ENCODE measurements around the gene FSCN2.

Gene FSCN2, protein sequence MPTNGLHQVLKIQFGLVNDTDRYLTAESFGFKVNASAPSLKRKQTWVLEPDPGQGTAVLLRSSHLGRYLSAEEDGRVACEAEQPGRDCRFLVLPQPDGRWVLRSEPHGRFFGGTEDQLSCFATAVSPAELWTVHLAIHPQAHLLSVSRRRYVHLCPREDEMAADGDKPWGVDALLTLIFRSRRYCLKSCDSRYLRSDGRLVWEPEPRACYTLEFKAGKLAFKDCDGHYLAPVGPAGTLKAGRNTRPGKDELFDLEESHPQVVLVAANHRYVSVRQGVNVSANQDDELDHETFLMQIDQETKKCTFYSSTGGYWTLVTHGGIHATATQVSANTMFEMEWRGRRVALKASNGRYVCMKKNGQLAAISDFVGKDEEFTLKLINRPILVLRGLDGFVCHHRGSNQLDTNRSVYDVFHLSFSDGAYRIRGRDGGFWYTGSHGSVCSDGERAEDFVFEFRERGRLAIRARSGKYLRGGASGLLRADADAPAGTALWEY

DNA sequence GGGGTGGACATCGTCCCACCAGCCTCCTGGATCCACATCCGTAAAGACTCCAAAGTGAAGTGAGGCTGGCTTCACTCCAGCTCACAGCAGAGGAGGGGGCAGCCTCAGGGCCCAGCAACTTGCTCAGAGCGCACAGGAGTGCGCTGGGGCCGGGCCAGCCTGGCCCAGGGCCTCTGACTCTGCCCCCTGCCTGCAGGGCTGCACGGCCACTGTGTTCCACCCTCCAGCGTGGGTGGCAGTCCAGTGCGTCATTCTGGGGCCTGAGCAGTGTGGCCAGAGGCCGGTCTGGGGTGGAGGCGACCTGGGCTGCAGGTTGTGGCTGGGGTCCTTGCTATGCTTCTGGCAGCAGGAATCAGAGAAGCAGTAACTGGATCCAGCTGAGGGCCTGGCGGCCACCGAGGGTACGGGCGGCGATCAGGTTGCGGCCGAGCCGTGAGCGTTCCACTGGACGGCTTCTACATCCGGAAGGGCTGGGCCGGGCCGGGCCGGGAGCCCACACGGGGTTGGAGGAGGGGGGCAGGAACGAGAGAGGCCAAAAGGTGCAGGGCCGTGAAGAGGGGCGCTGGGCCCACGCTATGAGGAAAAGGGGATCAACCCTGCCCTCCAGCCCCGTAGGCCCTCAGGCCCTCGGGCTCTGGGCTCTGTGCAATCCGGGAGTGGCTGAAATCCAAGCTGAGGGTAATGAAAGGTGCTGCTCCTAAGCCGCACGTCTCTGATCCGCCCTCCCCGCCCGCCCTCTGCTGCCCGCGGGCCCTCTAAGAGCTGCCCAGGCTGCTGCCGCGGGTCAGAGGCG is at the start of gene FSCN2:
Gene FSCN2 (plus strand): TSS at position 787 of the 793 bp plus-strand sequence. CDS start 155 bp downstream, outside the sequence.
- Histone ChIP-seq H3K27me3 (ENCODE audit: insufficient read depth, low read length) (peaks cover 16% of the 10 kb centered on the region), H3K9me3 (ENCODE audit: insufficient read depth, low read depth, low read length) (no peaks in the 10 kb centered on the region), H3K9ac (ENCODE audit: low read depth, low read length) (no peak within 1 kb of the TSS), H3K4me1 (ENCODE audit: insufficient read depth, low read length) (no peaks in the 10 kb centered on the region), H3K27ac (ENCODE audit: low read length) (no peak within 1 kb of the TSS), H3K36me3 (ENCODE audit: insufficient read depth, low read depth, low read length) (no peaks in the 10 kb centered on the region), H3K4me3 (ENCODE audit: low read length) (no peak within 1 kb of the TSS)

DNA sequence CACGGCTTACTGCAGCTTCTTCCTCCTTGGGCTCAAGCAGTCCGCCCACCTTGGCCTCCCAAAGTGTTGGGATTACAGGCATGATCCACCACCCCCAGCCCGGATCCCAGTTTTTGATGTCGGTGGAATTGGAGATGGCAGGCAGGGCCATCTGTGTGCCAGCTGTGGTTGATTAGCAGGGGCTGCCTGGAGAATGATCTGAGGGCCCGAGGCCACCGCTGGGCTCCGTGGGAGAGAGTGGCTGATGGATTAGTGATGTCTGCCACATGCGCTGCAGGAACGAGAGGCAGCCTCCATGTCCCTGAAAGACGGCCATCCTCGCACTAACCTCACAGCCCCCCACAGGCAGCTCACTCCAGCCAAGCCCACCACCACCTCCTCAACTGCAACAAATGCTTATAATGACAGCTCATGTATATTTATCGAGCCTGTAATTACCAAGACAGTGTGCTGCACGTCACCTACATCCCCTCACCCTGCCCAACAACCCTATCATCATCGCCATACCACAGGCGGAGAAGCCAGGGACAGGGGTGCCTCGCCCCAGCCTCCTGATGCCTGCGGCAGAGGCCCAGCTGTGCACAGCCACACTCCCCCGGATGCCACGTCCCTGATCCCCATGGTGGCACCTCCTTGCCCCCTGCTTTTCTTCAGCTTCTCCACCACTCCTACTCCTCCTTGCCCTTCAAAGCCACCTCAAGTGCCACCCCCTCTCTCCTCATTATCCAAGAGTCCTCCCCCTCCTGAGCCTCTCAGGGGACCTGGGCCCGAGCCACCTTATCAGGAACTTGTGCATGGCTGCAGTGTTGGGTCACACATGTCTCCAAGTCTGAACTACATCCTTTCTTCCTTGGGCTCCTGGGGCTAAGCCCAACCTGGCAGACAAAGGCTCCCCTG is 48.8 kb upstream of the FSCN2 start:
- no peaks in the 10 kb centered on the region for H3K9me3 ChIP-seq (ENCODE audit: insufficient read depth, low read depth, low read length)
- no peaks in the 10 kb centered on the region for H3K4me1 ChIP-seq (ENCODE audit: insufficient read depth, low read length)
- H3K27me3 ChIP-seq (ENCODE audit: insufficient read depth, low read length) = peaks cover 48% of the 10 kb centered on the region
- H3K9ac ChIP-seq (ENCODE audit: low read depth, low read length) = no peak overlapping the region
- H3K27ac ChIP-seq (ENCODE audit: low read length) = no peak overlapping the region
- no peak overlapping the region for H3K4me3 ChIP-seq (ENCODE audit: low read length)
- H3K36me3 ChIP-seq (ENCODE audit: insufficient read depth, low read depth, low read length) = no peaks in the 10 kb centered on the region

DNA sequence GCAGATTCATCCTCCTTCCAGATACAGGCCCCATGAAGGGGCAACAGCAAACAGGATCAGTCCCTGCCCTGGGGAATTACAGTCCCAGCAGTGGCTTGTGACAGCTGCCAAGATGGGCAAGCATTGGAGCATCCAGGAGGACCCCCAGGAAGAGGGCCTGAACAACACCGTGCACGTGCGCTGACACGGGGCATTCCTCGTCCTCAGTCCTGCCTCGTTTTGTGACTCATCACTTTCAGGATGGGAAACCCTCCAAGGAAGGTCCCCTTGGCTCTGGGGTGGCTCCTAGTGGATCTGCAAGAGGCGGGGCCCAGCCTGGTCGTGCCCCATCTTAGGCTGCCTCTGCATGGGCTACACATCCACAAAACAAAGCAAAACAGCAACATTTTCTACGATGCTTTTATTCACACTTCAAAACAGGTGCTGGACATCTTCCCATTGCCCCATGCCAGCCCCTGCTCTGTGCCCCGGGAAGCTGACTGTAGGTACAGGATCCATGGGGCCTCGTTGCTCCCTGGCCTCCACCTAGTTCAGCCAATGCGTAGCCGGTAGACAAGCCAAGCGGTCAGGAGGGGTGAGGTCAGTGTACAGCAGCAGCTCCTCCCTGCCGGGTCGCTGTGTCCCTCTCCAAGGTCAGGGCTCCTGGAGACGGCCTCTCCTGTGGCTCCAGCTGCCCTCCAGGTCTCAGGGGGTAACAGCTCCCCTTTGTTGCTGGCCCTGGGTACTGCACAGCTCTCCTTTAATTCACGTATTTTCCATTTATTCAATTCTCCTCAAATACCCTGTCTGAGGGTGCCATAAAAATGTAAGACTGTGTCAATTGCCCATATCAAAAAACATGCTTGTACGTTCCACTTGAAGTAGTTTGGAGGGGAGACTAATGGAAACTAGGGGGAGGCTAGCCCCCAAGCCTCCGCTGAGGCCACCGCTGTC is 47.8 kb upstream of the FSCN2 start:
- H3K4me3 ChIP-seq (ENCODE audit: low read length) = no peak overlapping the region
- no peaks in the 10 kb centered on the region for H3K4me1 ChIP-seq (ENCODE audit: insufficient read depth, low read length)
- no peak overlapping the region for H3K27ac ChIP-seq (ENCODE audit: low read length)
- H3K36me3 ChIP-seq (ENCODE audit: insufficient read depth, low read depth, low read length) = no peaks in the 10 kb centered on the region
- no peak overlapping the region for H3K9ac ChIP-seq (ENCODE audit: low read depth, low read length)
- peaks cover 54% of the 10 kb centered on the region for H3K27me3 ChIP-seq (ENCODE audit: insufficient read depth, low read length)
- H3K9me3 ChIP-seq (ENCODE audit: insufficient read depth, low read depth, low read length) = no peaks in the 10 kb centered on the region

DNA sequence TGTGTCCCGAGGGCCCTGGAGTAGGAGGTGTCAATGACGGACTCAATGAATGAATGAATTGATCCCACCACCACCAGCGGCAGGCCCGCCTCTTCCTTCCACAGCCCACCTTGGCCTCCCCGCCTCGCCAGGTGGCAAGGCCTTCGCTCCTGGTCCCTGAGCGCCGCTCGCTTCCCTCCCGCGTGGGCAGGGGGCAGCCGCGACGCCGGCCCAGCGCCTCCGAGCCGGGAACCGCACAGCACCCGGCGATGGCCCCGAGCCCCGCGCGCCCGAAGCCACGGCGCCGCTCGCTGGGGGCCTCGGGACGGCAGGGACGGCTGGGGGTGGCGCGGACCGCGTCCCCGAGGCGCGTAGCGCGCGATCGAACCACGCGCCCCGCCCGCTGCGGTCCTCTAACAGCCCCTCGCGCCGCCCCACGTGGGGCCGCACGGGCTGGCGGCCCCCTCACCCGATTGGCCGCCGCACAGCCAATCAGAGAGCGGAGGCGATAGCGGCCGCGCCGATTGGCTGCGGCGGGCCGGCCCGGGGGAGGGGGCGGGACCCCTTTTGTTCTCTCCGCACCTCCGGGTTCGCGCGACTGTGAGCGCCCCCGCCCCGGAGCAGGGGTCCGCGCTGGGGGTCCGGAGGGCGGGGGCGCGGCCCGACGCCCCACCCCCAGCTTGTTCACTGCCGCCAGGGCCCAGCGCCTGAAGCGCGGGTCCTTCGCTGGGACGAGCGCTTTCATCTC is 46.9 kb upstream of the FSCN2 start:
- no peak overlapping the region for H3K27ac ChIP-seq (ENCODE audit: low read length)
- peak overlapping the region; percentile 58 for H3K4me3 ChIP-seq (ENCODE audit: low read length)
- peaks cover 58% of the 10 kb centered on the region for H3K27me3 ChIP-seq (ENCODE audit: insufficient read depth, low read length)
- H3K36me3 ChIP-seq (ENCODE audit: insufficient read depth, low read depth, low read length) = no peaks in the 10 kb centered on the region
- H3K9ac ChIP-seq (ENCODE audit: low read depth, low read length) = peak overlapping the region; percentile 32; the same call in 1 of the 2 replicates
- H3K4me1 ChIP-seq (ENCODE audit: insufficient read depth, low read length) = no peaks in the 10 kb centered on the region
- H3K9me3 ChIP-seq (ENCODE audit: insufficient read depth, low read depth, low read length) = no peaks in the 10 kb centered on the region

DNA sequence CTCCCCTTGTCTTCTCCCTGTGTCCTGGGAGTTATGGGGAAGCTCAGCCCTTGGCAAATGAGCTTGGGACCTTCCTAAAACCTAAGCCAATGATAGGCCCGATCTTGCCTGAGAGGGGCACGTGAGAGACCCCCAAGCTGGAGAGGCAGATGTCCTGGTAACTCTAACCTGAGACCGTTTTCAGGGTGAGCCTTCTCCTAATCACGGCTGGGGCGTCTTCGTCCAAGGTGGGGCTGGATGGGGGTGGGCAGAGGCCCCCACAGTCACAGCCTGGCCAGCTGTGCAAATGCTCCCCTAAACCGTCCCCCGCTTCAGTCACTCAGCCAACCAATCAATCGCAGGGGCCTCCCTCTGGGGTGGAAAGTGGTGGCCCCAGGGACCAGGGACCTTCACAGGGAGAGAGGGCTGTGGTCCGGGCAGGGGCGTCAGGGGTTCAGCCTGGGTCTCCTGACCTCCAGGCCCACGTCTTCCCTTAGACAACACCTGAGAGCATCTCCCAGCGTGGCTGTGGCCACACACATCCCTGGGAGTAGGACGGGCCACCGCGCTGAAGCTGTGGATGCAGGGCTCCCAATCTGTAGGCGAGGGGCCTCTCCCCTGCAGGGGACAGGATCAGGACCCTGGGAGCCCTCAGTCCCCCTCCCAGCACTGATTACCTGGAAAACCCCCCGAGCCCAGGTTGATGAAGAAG is 46.2 kb upstream of the FSCN2 start:
- Histone ChIP-seq H3K36me3 (ENCODE audit: insufficient read depth, low read depth, low read length) (no peaks in the 10 kb centered on the region), H3K27me3 (ENCODE audit: insufficient read depth, low read length) (peaks cover 65% of the 10 kb centered on the region), H3K4me1 (ENCODE audit: insufficient read depth, low read length) (no peaks in the 10 kb centered on the region), H3K27ac (ENCODE audit: low read length) (no peak overlapping the region), H3K9me3 (ENCODE audit: insufficient read depth, low read depth, low read length) (no peaks in the 10 kb centered on the region), H3K4me3 (ENCODE audit: low read length) (peak overlapping the region; percentile 58), H3K9ac (ENCODE audit: low read depth, low read length) (peak overlapping the region; percentile 32; the same call in 1 of the 2 replicates)

DNA sequence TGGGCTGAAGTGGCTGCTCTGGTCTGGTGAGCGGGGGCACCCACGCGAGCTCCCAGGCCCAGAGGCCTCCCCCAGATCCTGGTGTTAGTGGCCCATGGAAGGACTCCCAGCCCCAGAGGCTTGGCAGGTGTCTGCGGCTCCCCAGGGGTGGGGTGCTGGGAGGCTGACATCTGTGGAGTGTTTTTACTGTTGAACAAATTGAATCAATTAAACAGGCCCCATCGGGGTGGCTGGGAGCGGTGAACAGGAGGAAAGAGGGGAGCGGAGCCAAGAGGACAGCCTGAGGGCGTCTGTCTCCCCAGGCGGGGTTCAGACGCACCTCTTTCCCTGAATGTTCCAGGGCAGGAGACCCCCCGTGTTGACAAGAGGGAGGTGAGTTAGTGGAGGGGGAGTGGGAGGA is 45.5 kb upstream of the FSCN2 start:
- Histone ChIP-seq H3K9me3 (ENCODE audit: insufficient read depth, low read depth, low read length) (no peaks in the 10 kb centered on the region), H3K4me3 (ENCODE audit: low read length) (no peak overlapping the region), H3K9ac (ENCODE audit: low read depth, low read length) (no peak overlapping the region), H3K4me1 (ENCODE audit: insufficient read depth, low read length) (no peaks in the 10 kb centered on the region), H3K27ac (ENCODE audit: low read length) (no peak overlapping the region), H3K36me3 (ENCODE audit: insufficient read depth, low read depth, low read length) (no peaks in the 10 kb centered on the region), H3K27me3 (ENCODE audit: insufficient read depth, low read length) (peaks cover 72% of the 10 kb centered on the region)

DNA sequence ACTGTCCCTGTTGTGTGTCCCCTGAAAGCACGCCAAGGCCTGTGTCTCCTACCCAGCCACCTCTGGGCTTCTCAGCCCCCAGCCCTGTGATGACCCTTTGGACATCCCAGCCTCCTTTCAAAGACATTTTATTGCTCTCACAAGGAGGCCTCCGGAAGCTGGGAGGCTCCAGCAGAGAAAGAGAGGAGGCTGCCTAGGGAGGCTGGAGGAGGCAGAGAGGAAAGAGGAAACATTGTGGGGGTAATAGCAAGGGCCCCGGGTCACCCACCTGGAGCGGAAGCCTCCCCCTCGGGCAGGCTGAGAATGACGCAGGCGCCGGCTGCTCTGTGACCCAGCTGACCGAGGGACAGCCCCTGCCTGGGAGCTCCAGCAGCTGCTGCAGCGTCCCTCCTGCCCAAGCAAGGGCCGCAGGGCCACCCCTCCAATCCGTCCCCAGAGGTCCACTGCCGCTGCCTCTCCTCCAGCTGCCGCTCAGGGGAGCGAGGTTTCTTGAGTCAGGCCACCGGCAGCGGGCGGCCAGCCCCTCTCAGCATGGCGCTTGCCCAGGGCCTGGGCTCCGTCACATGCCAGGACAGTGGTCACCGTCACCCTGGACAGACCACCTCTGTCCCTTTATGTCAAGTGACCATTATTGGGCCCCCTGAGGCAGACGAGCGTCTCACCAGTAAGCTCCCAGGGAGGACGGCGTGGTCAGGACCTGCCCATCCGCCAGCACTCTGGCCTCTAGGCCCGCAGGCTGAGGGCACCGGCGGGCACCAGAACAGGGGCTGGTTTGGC is 44.9 kb upstream of the FSCN2 start:
- no peaks in the 10 kb centered on the region for H3K9me3 ChIP-seq (ENCODE audit: insufficient read depth, low read depth, low read length)
- H3K36me3 ChIP-seq (ENCODE audit: insufficient read depth, low read depth, low read length) = no peaks in the 10 kb centered on the region
- no peak overlapping the region for H3K27ac ChIP-seq (ENCODE audit: low read length)
- peaks cover 75% of the 10 kb centered on the region for H3K27me3 ChIP-seq (ENCODE audit: insufficient read depth, low read length)
- H3K4me1 ChIP-seq (ENCODE audit: insufficient read depth, low read length) = no peaks in the 10 kb centered on the region
- H3K4me3 ChIP-seq (ENCODE audit: low read length) = peak overlapping the region; percentile 66; the same call in 1 of the 2 replicates
- no peak overlapping the region; the same call in 1 of the 2 replicates for H3K9ac ChIP-seq (ENCODE audit: low read depth, low read length)

DNA sequence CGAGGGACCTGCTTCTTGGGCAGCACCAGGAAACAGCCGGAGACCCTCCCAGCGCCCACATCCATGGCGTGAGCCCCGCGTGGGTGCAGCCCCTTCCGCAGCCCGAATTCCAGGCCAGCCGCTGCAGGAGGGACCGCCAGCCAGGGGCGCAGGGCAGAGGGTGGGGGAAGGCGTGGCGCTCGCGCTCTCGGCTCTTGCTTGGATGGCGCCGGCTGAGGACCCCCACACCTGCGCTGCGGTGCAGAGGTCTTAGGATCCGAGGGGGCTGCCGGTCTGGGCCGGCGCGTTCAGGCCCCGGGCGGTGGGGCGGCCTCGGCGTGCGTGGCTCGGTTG is 44.3 kb upstream of the FSCN2 start:
- Histone ChIP-seq H3K27ac (ENCODE audit: low read length) (no peak overlapping the region), H3K9me3 (ENCODE audit: insufficient read depth, low read depth, low read length) (no peaks in the 10 kb centered on the region), H3K4me3 (ENCODE audit: low read length) (peak overlapping the region; percentile 66; the same call in 1 of the 2 replicates), H3K9ac (ENCODE audit: low read depth, low read length) (no peak overlapping the region; the same call in 1 of the 2 replicates), H3K4me1 (ENCODE audit: insufficient read depth, low read length) (no peaks in the 10 kb centered on the region), H3K36me3 (ENCODE audit: insufficient read depth, low read depth, low read length) (no peaks in the 10 kb centered on the region), H3K27me3 (ENCODE audit: insufficient read depth, low read length) (peaks cover 80% of the 10 kb centered on the region)

DNA sequence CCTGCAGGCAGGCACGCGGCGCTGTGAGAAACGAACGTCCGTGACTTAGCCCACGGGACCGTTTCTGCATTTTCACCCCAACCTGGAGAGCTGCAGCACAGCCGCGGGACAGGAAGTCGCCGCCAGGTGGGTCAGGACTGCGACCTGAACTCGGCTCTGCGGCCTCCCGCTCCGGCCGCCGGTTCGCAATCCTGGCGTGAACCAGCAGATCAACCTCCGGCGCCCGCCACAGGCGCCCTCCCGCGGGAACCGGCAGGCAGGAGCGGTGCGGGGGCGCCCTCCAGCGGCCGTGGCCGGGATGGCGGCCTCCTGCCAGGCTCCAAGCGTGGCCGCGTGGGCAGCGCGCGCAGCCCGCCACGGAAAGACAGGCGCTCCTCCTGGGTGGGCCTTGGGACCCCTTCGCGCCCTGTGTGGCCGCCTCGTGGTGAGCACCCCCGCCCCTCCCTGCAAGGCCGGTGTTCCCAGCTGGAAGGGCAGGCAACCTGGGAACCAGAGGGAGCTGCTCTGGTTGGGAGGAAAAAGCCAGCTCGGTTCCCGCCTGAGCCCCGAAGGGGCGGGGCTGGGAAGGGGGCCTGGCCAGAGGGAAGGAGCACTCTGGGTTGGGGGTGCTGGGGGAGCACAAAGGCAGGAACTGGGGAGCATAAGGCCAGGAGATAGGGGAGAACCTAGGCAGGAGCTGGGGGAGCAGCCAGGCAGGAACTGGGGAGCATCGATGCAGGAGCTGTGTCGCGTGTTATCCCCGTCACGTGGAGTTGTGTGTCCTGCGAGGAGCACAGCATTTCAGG is 43.8 kb upstream of the FSCN2 start:
- H3K9me3 ChIP-seq (ENCODE audit: insufficient read depth, low read depth, low read length) = no peaks in the 10 kb centered on the region
- no peaks in the 10 kb centered on the region for H3K36me3 ChIP-seq (ENCODE audit: insufficient read depth, low read depth, low read length)
- no peak overlapping the region for H3K27ac ChIP-seq (ENCODE audit: low read length)
- H3K4me1 ChIP-seq (ENCODE audit: insufficient read depth, low read length) = peaks cover 3% of the 10 kb centered on the region; the same call in 1 of the 2 replicates
- peak overlapping the region; percentile 66; the same call in 1 of the 2 replicates for H3K4me3 ChIP-seq (ENCODE audit: low read length)
- H3K9ac ChIP-seq (ENCODE audit: low read depth, low read length) = no peak overlapping the region; the same call in 1 of the 2 replicates
- peaks cover 82% of the 10 kb centered on the region for H3K27me3 ChIP-seq (ENCODE audit: insufficient read depth, low read length)

Data from iPS-20b (cell line).